Measurements from ENCODE around the gene CYTH3.

GRCh38 chr7:6257675-6258074 is 14.7 kb downstream of the CYTH3 start:
- TF ChIP-seq EZH2 (IDR thresholded peaks at IDR 0.05; ENCODE audit: insufficient read depth, poor library complexity, severe bottlenecking) = no peak
- no peak for TF ChIP-seq EZH2phosphoT487 (IDR thresholded peaks at IDR 0.05; ENCODE audit: insufficient read depth, low read depth)

Data from GM23248 (cell line).